Measurements from ENCODE around the gene CSF2RB.

The CSF2RB gene

GRCh38 chr22:36868546-36869181, 44.8 kb upstream of the CSF2RB start:
- H3K4me3 ChIP-seq (ENCODE audit: low read depth, low read length): no peak overlapping the region
- no peak for DNase-seq (ENCODE audit: low read depth)
- TF ChIP-seq MAX (IDR thresholded peaks at IDR 0.05; ENCODE audit: low read depth, low read length) (no peak), CTCF (IDR thresholded peaks at IDR 0.05; ENCODE audit: low read depth, low read length) (no peak), POLR2A (IDR thresholded peaks at IDR 0.05; ENCODE audit: extremely low read depth, insufficient read length) (no peak), MYC (IDR thresholded peaks at IDR 0.05; ENCODE audit: low read depth, low read length) (no peak)

DNA sequence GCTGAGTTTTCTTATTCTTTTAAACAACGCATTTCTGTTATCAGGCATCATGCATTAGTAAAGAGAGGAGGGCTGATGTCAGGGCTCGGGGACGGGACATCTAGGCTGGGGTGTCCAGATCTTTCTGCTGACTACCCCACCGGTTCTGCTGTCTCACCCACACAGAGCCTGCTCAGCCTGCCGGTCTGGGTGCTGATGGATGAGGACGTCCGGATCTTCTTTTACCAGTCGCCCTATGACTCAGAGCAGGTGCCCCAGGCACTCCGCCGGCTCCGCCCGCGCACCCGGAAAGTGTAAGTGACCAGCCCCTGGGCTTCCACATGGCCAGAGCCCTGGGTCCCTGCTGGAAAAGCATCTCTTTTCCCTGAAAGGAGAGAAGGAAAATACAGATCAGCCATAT, 43.2 kb upstream of the CSF2RB start:
- no peak overlapping the region for H3K4me3 ChIP-seq (ENCODE audit: low read depth, low read length)
- DNase-seq (ENCODE audit: low read depth): no peak
- TF ChIP-seq MAX (IDR thresholded peaks at IDR 0.05; ENCODE audit: low read depth, low read length) (no peak), CTCF (IDR thresholded peaks at IDR 0.05; ENCODE audit: low read depth, low read length) (no peak), POLR2A (IDR thresholded peaks at IDR 0.05; ENCODE audit: extremely low read depth, insufficient read length) (no peak)

DNA sequence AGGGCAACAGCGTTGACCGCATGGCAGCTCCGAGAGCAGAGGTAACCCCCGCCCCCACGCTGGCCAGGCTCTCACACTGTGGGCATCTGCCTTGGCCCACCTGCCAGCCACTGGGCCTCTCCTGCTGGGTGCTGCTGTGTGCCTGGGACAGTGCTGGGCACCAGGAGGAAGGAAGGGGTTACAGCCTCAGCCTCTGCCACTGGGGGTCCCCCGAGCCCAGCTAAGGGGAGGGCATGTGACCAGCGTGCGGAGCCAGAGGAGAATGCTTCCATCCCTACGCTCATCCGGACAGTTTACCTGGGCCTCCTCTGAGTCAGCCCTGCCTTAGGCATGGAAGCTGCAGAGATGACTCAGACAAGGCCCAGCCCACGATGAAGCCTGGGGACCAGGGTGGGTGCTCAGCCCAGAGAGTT, 41.8 kb upstream of the CSF2RB start:
- H3K4me3 ChIP-seq (ENCODE audit: low read depth, low read length): no peak overlapping the region
- no peak for TF ChIP-seq POLR2A (IDR thresholded peaks at IDR 0.05; ENCODE audit: extremely low read depth, insufficient read length)
- TF ChIP-seq CTCF (IDR thresholded peaks at IDR 0.05; ENCODE audit: low read depth, low read length): no peak
- no peak for TF ChIP-seq MAX (IDR thresholded peaks at IDR 0.05; ENCODE audit: low read depth, low read length)
- no peak for TF ChIP-seq MYC (IDR thresholded peaks at IDR 0.05; ENCODE audit: low read depth, low read length)
- DNase-seq (ENCODE audit: low read depth): no peak

- no peak for TF ChIP-seq MAX (IDR thresholded peaks at IDR 0.05; ENCODE audit: low read depth, low read length)
- no peak for TF ChIP-seq CTCF (IDR thresholded peaks at IDR 0.05; ENCODE audit: low read depth, low read length)
- no peak for TF ChIP-seq POLR2A (IDR thresholded peaks at IDR 0.05; ENCODE audit: extremely low read depth, insufficient read length)
- no peak for TF ChIP-seq MYC (IDR thresholded peaks at IDR 0.05; ENCODE audit: low read depth, low read length)
- DNase-seq (ENCODE audit: low read depth): no peak
- H3K4me3 ChIP-seq (ENCODE audit: low read depth, low read length): no peak overlapping the region
Observed at GRCh38 chr22:36872084-36872483, 41.3 kb upstream of the CSF2RB start.

- H3K4me3 ChIP-seq (ENCODE audit: low read depth, low read length): no peak overlapping the region
- DNase-seq (ENCODE audit: low read depth): no peak
- TF ChIP-seq POLR2A (IDR thresholded peaks at IDR 0.05; ENCODE audit: extremely low read depth, insufficient read length): no peak
- TF ChIP-seq MYC (IDR thresholded peaks at IDR 0.05; ENCODE audit: low read depth, low read length): no peak
- no peak for TF ChIP-seq CTCF (IDR thresholded peaks at IDR 0.05; ENCODE audit: low read depth, low read length)
- no peak for TF ChIP-seq MAX (IDR thresholded peaks at IDR 0.05; ENCODE audit: low read depth, low read length)
Observed at GRCh38 chr22:36872866-36873498, 40.4 kb upstream of the CSF2RB start.
